ENCODE data around the gene OLR1.

DNA sequence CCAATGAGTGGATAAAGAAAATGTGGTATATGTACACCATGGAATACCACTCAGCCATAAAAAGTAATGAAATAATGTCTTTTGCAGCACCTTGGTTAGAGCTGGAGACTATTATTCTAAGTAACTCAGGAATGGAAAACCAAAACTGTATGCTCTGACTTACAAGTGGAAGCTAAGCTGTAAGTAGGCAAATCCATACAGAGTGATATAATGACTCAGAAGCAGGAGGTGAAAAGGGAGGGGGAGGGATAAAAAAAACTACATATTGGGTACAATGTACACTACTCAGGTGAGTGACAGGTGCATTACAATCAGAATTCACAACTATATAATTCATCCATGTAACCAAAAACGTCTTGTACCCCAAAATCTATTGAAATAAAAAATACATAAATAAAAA, 58.0 kb downstream of the OLR1 start:
- TF ChIP-seq, protein P1, sequence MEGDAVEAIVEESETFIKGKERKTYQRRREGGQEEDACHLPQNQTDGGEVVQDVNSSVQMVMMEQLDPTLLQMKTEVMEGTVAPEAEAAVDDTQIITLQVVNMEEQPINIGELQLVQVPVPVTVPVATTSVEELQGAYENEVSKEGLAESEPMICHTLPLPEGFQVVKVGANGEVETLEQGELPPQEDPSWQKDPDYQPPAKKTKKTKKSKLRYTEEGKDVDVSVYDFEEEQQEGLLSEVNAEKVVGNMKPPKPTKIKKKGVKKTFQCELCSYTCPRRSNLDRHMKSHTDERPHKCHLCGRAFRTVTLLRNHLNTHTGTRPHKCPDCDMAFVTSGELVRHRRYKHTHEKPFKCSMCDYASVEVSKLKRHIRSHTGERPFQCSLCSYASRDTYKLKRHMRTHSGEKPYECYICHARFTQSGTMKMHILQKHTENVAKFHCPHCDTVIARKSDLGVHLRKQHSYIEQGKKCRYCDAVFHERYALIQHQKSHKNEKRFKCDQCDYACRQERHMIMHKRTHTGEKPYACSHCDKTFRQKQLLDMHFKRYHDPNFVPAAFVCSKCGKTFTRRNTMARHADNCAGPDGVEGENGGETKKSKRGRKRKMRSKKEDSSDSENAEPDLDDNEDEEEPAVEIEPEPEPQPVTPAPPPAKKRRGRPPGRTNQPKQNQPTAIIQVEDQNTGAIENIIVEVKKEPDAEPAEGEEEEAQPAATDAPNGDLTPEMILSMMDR (IDR thresholded peaks at IDR 0.05) = no peak
- TF ChIP-seq POLR2A (IDR thresholded peaks at IDR 0.05) = no peak

Measured in lower leg skin (tissue), 3 donors.